ENCODE data around the gene APOC4. TPM values are rescaled to one million over a fixed set of nuclear protein-coding genes. Genes with fewer than 3 reads are reported as not detected.

Gene APOC4
- total RNA-seq, 1 experiment from 2014 or later, result not detected

DNA sequence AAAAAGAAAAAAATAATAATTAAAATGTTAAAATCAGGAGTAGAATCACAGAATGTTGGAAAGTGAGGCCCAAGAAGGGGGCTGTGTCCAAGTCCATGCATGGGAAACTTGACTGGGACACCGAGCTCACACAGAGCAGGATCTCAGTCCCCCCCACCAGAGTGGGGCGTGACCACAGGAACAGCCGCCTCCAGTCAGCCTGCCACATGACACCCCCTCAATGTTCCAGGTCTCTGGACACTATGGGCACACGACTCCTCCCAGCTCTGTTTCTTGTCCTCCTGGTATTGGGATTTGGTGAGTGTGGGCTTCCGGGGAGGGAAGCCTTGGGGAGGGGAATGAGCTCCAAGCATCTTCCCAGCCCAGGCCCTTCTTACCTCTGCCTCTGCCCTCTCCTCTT is 6.2 kb downstream of the APOC4 start (continued):
- TF ChIP-seq, protein P1, sequence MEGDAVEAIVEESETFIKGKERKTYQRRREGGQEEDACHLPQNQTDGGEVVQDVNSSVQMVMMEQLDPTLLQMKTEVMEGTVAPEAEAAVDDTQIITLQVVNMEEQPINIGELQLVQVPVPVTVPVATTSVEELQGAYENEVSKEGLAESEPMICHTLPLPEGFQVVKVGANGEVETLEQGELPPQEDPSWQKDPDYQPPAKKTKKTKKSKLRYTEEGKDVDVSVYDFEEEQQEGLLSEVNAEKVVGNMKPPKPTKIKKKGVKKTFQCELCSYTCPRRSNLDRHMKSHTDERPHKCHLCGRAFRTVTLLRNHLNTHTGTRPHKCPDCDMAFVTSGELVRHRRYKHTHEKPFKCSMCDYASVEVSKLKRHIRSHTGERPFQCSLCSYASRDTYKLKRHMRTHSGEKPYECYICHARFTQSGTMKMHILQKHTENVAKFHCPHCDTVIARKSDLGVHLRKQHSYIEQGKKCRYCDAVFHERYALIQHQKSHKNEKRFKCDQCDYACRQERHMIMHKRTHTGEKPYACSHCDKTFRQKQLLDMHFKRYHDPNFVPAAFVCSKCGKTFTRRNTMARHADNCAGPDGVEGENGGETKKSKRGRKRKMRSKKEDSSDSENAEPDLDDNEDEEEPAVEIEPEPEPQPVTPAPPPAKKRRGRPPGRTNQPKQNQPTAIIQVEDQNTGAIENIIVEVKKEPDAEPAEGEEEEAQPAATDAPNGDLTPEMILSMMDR (IDR thresholded peaks at IDR 0.05 in 2 of 3, conservative IDR thresholded peaks at IDR 0.05 in 1 of 3; ENCODE audit: borderline replicate concordance in 1 of 3, insufficient read depth in 1 of 3, low read depth in 2 of 3, low read length in 2 of 3), result no peak
- TF ChIP-seq RAD21 (IDR thresholded peaks at IDR 0.05; ENCODE audit: low read depth) (no peak), FOSL1 (IDR thresholded peaks at IDR 0.05; ENCODE audit: low read depth) (no peak), SRF (IDR thresholded peaks at IDR 0.05; ENCODE audit: low read depth) (no peak), JUND (IDR thresholded peaks at IDR 0.05) (no peak)
- TF ChIP-seq, protein P2, sequence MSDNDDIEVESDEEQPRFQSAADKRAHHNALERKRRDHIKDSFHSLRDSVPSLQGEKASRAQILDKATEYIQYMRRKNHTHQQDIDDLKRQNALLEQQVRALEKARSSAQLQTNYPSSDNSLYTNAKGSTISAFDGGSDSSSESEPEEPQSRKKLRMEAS (IDR thresholded peaks at IDR 0.05), result no peak

DNA sequence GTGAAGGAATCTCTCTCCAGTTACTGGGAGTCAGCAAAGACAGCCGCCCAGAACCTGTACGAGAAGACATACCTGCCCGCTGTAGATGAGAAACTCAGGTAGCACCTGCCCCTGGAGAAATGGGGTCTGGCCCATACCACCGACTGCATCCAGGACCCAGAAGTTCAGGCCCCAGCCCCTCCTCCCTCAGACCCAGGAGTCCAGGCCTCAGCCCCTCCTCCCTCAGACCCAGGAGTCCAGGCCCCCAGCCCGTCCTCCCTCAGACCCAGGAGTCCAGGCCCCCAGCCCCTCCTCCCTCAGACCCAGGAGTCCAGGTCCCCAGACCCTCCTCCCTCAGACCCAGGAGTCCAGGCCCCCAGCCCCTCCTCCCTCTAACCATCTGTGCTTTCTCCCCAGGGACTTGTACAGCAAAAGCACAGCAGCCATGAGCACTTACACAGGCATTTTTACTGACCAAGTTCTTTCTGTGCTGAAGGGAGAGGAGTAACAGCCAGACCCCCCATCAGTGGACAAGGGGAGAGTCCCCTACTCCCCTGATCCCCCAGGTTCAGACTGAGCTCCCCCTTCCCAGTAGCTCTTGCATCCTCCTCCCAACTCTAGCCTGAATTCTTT is 6.8 kb downstream of the APOC4 start:
- Histone ChIP-seq H3K9ac (ENCODE audit: low read length) (no peak overlapping the region), H3K4me1 (ENCODE audit: control insufficient read depth in 1 of 2, insufficient read depth in 2 of 2, low read length in 2 of 2) (peaks cover 8 to 11% of the 10 kb centered on the region in 2 experiments; a peak in 2 of 4 replicates), H3K4me2 (ENCODE audit: low read length) (no peak overlapping the region), H3K27me3 (ENCODE audit: insufficient read depth, low read length) (no peaks in the 10 kb centered on the region), H3K27ac (ENCODE audit: low read depth, low read length) (no peak overlapping the region), H3K9me3 (ENCODE audit: control insufficient read depth in 1 of 2, insufficient read depth in 1 of 2, low read depth in 1 of 2, low read length in 2 of 2) (no peaks in the 10 kb centered on the region), H3K79me2 (ENCODE audit: insufficient read depth, low read length) (no peaks in the 10 kb centered on the region), H3K4me3 (replicated peaks in 1 of 2; ENCODE audit: low read depth in 1 of 2, low read length in 2 of 2) (no peak overlapping the region), H3K9me2 (ENCODE audit: insufficient read depth) (no peaks in the 10 kb centered on the region), H3K36me3 (ENCODE audit: control insufficient read depth in 1 of 2, insufficient read depth in 2 of 2, low read length in 2 of 2) (no peaks in the 10 kb centered on the region), H4K20me1 (ENCODE audit: insufficient read depth) (no peaks in the 10 kb centered on the region), H2AFZ (ENCODE audit: low read depth, low read length, poor library complexity, severe bottlenecking) (no peak overlapping the region)
- no peak for DNase-seq (ENCODE audit: low read depth, low spot score)
- ChIA-PET CTCF (no interaction called here), POLR2A (no interaction called here), RAD21 (ENCODE audit: low non-redundant PET in 1 of 2, low total read pairs in 2 of 2, uncharacterized antibody in 2 of 2, unreplicated experiment in 2 of 2) (no interaction called here)
- no peak for ATAC-seq
- no TSS peak for BruUV-seq (replicated peaks)
- TF ChIP-seq, protein P3, sequence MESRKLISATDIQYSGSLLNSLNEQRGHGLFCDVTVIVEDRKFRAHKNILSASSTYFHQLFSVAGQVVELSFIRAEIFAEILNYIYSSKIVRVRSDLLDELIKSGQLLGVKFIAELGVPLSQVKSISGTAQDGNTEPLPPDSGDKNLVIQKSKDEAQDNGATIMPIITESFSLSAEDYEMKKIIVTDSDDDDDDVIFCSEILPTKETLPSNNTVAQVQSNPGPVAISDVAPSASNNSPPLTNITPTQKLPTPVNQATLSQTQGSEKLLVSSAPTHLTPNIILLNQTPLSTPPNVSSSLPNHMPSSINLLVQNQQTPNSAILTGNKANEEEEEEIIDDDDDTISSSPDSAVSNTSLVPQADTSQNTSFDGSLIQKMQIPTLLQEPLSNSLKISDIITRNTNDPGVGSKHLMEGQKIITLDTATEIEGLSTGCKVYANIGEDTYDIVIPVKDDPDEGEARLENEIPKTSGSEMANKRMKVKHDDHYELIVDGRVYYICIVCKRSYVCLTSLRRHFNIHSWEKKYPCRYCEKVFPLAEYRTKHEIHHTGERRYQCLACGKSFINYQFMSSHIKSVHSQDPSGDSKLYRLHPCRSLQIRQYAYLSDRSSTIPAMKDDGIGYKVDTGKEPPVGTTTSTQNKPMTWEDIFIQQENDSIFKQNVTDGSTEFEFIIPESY (IDR thresholded peaks at IDR 0.05; ENCODE audit: extremely low read depth, insufficient replicate concordance, low read length), result no peak
- TF ChIP-seq, protein P4, sequence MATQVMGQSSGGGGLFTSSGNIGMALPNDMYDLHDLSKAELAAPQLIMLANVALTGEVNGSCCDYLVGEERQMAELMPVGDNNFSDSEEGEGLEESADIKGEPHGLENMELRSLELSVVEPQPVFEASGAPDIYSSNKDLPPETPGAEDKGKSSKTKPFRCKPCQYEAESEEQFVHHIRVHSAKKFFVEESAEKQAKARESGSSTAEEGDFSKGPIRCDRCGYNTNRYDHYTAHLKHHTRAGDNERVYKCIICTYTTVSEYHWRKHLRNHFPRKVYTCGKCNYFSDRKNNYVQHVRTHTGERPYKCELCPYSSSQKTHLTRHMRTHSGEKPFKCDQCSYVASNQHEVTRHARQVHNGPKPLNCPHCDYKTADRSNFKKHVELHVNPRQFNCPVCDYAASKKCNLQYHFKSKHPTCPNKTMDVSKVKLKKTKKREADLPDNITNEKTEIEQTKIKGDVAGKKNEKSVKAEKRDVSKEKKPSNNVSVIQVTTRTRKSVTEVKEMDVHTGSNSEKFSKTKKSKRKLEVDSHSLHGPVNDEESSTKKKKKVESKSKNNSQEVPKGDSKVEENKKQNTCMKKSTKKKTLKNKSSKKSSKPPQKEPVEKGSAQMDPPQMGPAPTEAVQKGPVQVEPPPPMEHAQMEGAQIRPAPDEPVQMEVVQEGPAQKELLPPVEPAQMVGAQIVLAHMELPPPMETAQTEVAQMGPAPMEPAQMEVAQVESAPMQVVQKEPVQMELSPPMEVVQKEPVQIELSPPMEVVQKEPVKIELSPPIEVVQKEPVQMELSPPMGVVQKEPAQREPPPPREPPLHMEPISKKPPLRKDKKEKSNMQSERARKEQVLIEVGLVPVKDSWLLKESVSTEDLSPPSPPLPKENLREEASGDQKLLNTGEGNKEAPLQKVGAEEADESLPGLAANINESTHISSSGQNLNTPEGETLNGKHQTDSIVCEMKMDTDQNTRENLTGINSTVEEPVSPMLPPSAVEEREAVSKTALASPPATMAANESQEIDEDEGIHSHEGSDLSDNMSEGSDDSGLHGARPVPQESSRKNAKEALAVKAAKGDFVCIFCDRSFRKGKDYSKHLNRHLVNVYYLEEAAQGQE (IDR thresholded peaks at IDR 0.05; ENCODE audit: low read depth), result no peak
- TF ChIP-seq RAD21 (IDR thresholded peaks at IDR 0.05; ENCODE audit: low read depth) (no peak), ZFX (IDR thresholded peaks at IDR 0.05) (no peak), POLR2AphosphoS5 (IDR thresholded peaks at IDR 0.05; ENCODE audit: low read depth, low read length) (no peak), ELF1 (IDR thresholded peaks at IDR 0.05; ENCODE audit: borderline replicate concordance, low read depth) (no peak), ZNF274 (IDR thresholded peaks at IDR 0.05; ENCODE audit: low read depth, low read length) (no peak), SP1 (IDR thresholded peaks at IDR 0.05; ENCODE audit: low read depth) (no peak), CBX3 (IDR thresholded peaks at IDR 0.05; ENCODE audit: low read depth) (no peak), EGR1 (IDR thresholded peaks at IDR 0.05; ENCODE audit: low read depth) (no peak), JUND (IDR thresholded peaks at IDR 0.05) (no peak), SRF (IDR thresholded peaks at IDR 0.05; ENCODE audit: low read depth) (no peak)
- TF ChIP-seq, protein P2 (IDR thresholded peaks at IDR 0.05), result no peak
- intact Hi-C loops (cut with micrococcal nuclease), result no loop called here

Data from HCT116 (cell line).